GM23338 (cell line): ENCODE data around the gene EXOSC7. TPM values are rescaled to one million over a fixed set of nuclear protein-coding genes. Genes with fewer than 3 reads are reported as not detected.

Source experiments
- ATAC-seq: fragments of 200-7000 bp; cut with Tn5 transposase; 3 replicates; pipeline ENCODE4 v1.9.1; 2020
- DNase-seq: peaks from one replicate; pipeline ENCODE4 v3.0.0-alpha.2; 2015; ENCODE audit warnings: low spot score
- H2AFZ ChIP-seq: fragments of 200-600 bp; sonication (generic); 2 replicates; pipeline ENCODE4 v1.8.0; 2016; ENCODE audit warnings: antibody characterized with exemption, mild to moderate bottlenecking, moderate library complexity
- H3F3A ChIP-seq: fragments of 200-600 bp; sonication (generic); replicated peaks from 2 replicates; pipeline ENCODE4 v1.8.0; 2017; ENCODE audit warnings: antibody characterized with exemption, mixed run types, low read depth
- H3K27ac ChIP-seq: fragments of 200-600 bp; sonication (generic); 2 replicates; pipeline ENCODE4 v1.6.1; 2016; ENCODE audit warnings: low read depth
- H3K27me3 ChIP-seq: fragments of 200-600 bp; sonication (generic); 2 replicates; pipeline ENCODE4 v1.8.0; 2016; ENCODE audit warnings: mild to moderate bottlenecking, mixed run types, moderate library complexity; ENCODE audit not compliant: insufficient read depth
- H3K36me3 ChIP-seq: fragments of 200-600 bp; sonication (generic); 2 replicates; pipeline ENCODE4 v1.8.0; 2016; ENCODE audit warnings: mild to moderate bottlenecking; ENCODE audit not compliant: insufficient read depth
- H3K4me1 ChIP-seq: fragments of 200-600 bp; sonication (generic); 2 replicates; pipeline ENCODE4 v1.8.0; 2016; ENCODE audit warnings: mild to moderate bottlenecking, moderate library complexity; ENCODE audit not compliant: insufficient read depth
- H3K4me2 ChIP-seq: fragments of 200-600 bp; sonication (generic); 2 replicates; pipeline ENCODE4 v1.7.1; 2017; ENCODE audit warnings: mixed run types
- H3K4me3 ChIP-seq: fragments of 200-600 bp; sonication (generic); 2 replicates; pipeline ENCODE4 v1.6.1; 2016; ENCODE audit warnings: mixed run types
- H3K79me2 ChIP-seq: fragments of 200-600 bp; sonication (generic); replicated peaks from 2 replicates; pipeline ENCODE4 v1.8.0; 2017; ENCODE audit warnings: mild to moderate bottlenecking; ENCODE audit not compliant: insufficient read depth
- H3K9me2 ChIP-seq: fragments of 200-600 bp; sonication (generic); 2 replicates; pipeline ENCODE4 v1.8.0; 2017; ENCODE audit not compliant: insufficient read depth
- H4K20me1 ChIP-seq: fragments of 200-600 bp; sonication (generic); replicated peaks from 2 replicates; pipeline ENCODE4 v1.8.0; 2017; ENCODE audit warnings: mild to moderate bottlenecking; ENCODE audit not compliant: insufficient read depth
- H3K27ac Mint-ChIP-seq: 2 replicates; pipeline ENCODE4 v1.8.0; 2020; ENCODE audit warnings: inconsistent platforms, mild to moderate bottlenecking, moderate library complexity, mixed read lengths
- H3K27me3 Mint-ChIP-seq: 3 replicates; pipeline ENCODE4 v1.8.0; 2022; ENCODE audit warnings: low read depth, mild to moderate bottlenecking, moderate library complexity, mixed read lengths, inconsistent platforms; ENCODE audit not compliant: insufficient read depth, poor library complexity
- H3K36me3 Mint-ChIP-seq: 3 replicates; pipeline ENCODE4 v1.8.0; 2021; ENCODE audit warnings: low read depth, mild to moderate bottlenecking, inconsistent platforms, moderate library complexity, mixed read lengths
- H3K4me1 Mint-ChIP-seq: 3 replicates; pipeline ENCODE4 v1.8.0; 2020; ENCODE audit warnings: mild to moderate bottlenecking, inconsistent platforms, mixed read lengths
- H3K4me3 Mint-ChIP-seq: 3 replicates; pipeline ENCODE4 v1.8.0; 2021; ENCODE audit warnings: moderate library complexity, mild to moderate bottlenecking, inconsistent platforms, mixed read lengths
- H3K9me3 Mint-ChIP-seq: 3 replicates; pipeline ENCODE4 v1.8.0; 2020; ENCODE audit warnings: moderate library complexity, mild to moderate bottlenecking, inconsistent platforms, mixed read lengths
- CREB1 ChIP-seq: fragments of 250-450 bp; sonication (Bioruptor Pico); IDR thresholded peaks from 2 replicates; pipeline ENCODE4 v1.5.0; 2020; ENCODE audit warnings: low read depth, mild to moderate bottlenecking, moderate library complexity
- EZH2 ChIP-seq: fragments of 200-600 bp; sonication (generic); IDR thresholded peaks from one replicate; pipeline ENCODE4 v1.8.0; 2017; ENCODE audit warnings: antibody characterized with exemption, mild to moderate bottlenecking, low read depth; ENCODE audit not compliant: unreplicated experiment
- EZH2phosphoT487 ChIP-seq: fragments of 200-600 bp; sonication (generic); IDR thresholded peaks from one replicate; pipeline ENCODE4 v1.8.1; 2018; ENCODE audit warnings: antibody characterized with exemption; ENCODE audit not compliant: unreplicated experiment
- JUNB ChIP-seq: IDR thresholded peaks from one replicate; pipeline ENCODE4 v1.6.1; 2016; ENCODE audit warnings: antibody characterized with exemption; ENCODE audit not compliant: unreplicated experiment
- NANOG ChIP-seq: IDR thresholded peaks from 2 replicates; pipeline ENCODE4 v1.6.1; 2016; ENCODE audit warnings: antibody characterized with exemption, borderline replicate concordance
- POLR2AphosphoS5 ChIP-seq: IDR thresholded peaks from 2 replicates; pipeline ENCODE4 v1.6.1; 2016; ENCODE audit warnings: antibody characterized with exemption, low read depth
- REST ChIP-seq: IDR thresholded peaks from one replicate; pipeline ENCODE4 v1.6.1; 2018; ENCODE audit warnings: antibody characterized with exemption; ENCODE audit not compliant: unreplicated experiment
- STAT1 ChIP-seq: IDR thresholded peaks from one replicate; pipeline ENCODE4 v1.6.1; 2016; ENCODE audit warnings: antibody characterized with exemption; ENCODE audit not compliant: unreplicated experiment
- ZNF114 ChIP-seq: fragments of 250-450 bp; sonication (Bioruptor Pico); IDR thresholded peaks from 2 replicates; pipeline ENCODE4 v1.5.0; 2020; ENCODE audit warnings: mild to moderate bottlenecking, moderate library complexity
- ZNF331 ChIP-seq: fragments of 250-450 bp; sonication (Bioruptor Pico); IDR thresholded peaks from 2 replicates; pipeline ENCODE4 v1.5.0; 2020; ENCODE audit warnings: low read depth, mild to moderate bottlenecking, moderate library complexity
- polyA plus RNA-seq: library from polyadenylated mRNA; unstranded; fragments of >200 nt; fragmentation: Nextera tagmentation; extraction: Ambion mirVana; gene quantifications from 2 replicates; pipeline ENCODE4 v1.2.1, GENCODE V29; 2016
- total RNA-seq: library from RNA; depleted of rRNA; stranded (reverse); fragments of >200 nt; shearing (Covaris generic); gene quantifications from 2 replicates; pipeline ENCODE4 v1.2.3, GENCODE V29; 2014
- TF ChIP-seq, protein P1 (sequence below): IDR thresholded peaks from 2 replicates; pipeline ENCODE4 v1.6.1; 2016; ENCODE audit warnings: antibody characterized with exemption

EXOSC7 gene
- total and polyA plus RNA-seq, 2 experiments from 2014 or later = 84.8 to 120 TPM

- H3K4me1 Mint-ChIP-seq = no peaks in the 10 kb centered on the region; the same call in 2 of the 3 replicates
- H3K36me3 Mint-ChIP-seq = peaks cover 30% of the 10 kb centered on the region
- H3K4me3 Mint-ChIP-seq = no peak overlapping the region
- no peaks in the 10 kb centered on the region; the same call in 1 of the 2 replicates for H4K20me1 ChIP-seq
- TF ChIP-seq ZNF331 (CRISPR knock-in tag) (no peak), ZNF114 (CRISPR knock-in tag) (no peak), JUNB (no peak), EZH2 (no peak), CREB1 (CRISPR knock-in tag) (no peak), REST (no peak), EZH2phosphoT487 (no peak), NANOG (no peak)
- H3K79me2 ChIP-seq = no peaks in the 10 kb centered on the region
- H3K27me3 Mint-ChIP-seq = peaks cover 8% of the 10 kb centered on the region
- H3K27me3 ChIP-seq = no peaks in the 10 kb centered on the region
- no peak overlapping the region for H3K27ac Mint-ChIP-seq
- no peaks in the 10 kb centered on the region for H3K4me1 ChIP-seq
- H3F3A ChIP-seq = no peaks in the 10 kb centered on the region
- no peak for DNase-seq
- ATAC-seq = peak; percentile 34; the same call in 1 of the 3 replicates
- H3K4me2 ChIP-seq = no peak overlapping the region
- peaks cover 3% of the 10 kb centered on the region for H3K36me3 ChIP-seq
- no peaks in the 10 kb centered on the region for H3K9me3 Mint-ChIP-seq
- H2AFZ ChIP-seq = no peak overlapping the region
- no peak overlapping the region for H3K27ac ChIP-seq
- no peak overlapping the region for H3K4me3 ChIP-seq
- no peaks in the 10 kb centered on the region for H3K9me2 ChIP-seq
These were observed 48.7 kb upstream of the EXOSC7 start for GRCh38 chr3:44927371-44927770.

- peaks cover 48% of the 10 kb centered on the region for H3K36me3 Mint-ChIP-seq
- no peak overlapping the region for H3K4me3 Mint-ChIP-seq
- Histone ChIP-seq H3K4me3 (no peak overlapping the region), H3K4me1 (no peaks in the 10 kb centered on the region), H3K27ac (no peak overlapping the region), H3K79me2 (no peaks in the 10 kb centered on the region), H3K9me2 (no peaks in the 10 kb centered on the region), H3K27me3 (no peaks in the 10 kb centered on the region), H2AFZ (no peak overlapping the region), H3K36me3 (peaks cover 11% of the 10 kb centered on the region; the same call in 1 of the 2 replicates), H3K4me2 (no peak overlapping the region), H3F3A (no peaks in the 10 kb centered on the region), H4K20me1 (no peaks in the 10 kb centered on the region)
- no peak overlapping the region for H3K27ac Mint-ChIP-seq
- DNase-seq (no peak), ATAC-seq (no peak)
- no peaks in the 10 kb centered on the region for H3K9me3 Mint-ChIP-seq
- peaks cover 15% of the 10 kb centered on the region for H3K4me1 Mint-ChIP-seq
- H3K27me3 Mint-ChIP-seq = peaks cover 8% of the 10 kb centered on the region
- no peak for TF ChIP-seq STAT1
- no peak for TF ChIP-seq JUNB
- TF ChIP-seq ZNF331 (CRISPR knock-in tag) = no peak
- TF ChIP-seq ZNF114 (CRISPR knock-in tag) = no peak
- no peak for TF ChIP-seq CREB1 (CRISPR knock-in tag)
- TF ChIP-seq REST = no peak
- no peak for TF ChIP-seq EZH2phosphoT487
- no peak for TF ChIP-seq POLR2AphosphoS5
- TF ChIP-seq, protein P1, sequence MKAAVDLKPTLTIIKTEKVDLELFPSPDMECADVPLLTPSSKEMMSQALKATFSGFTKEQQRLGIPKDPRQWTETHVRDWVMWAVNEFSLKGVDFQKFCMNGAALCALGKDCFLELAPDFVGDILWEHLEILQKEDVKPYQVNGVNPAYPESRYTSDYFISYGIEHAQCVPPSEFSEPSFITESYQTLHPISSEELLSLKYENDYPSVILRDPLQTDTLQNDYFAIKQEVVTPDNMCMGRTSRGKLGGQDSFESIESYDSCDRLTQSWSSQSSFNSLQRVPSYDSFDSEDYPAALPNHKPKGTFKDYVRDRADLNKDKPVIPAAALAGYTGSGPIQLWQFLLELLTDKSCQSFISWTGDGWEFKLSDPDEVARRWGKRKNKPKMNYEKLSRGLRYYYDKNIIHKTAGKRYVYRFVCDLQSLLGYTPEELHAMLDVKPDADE = no peak
These were observed 46.3 kb upstream of the EXOSC7 start for GRCh38 chr3:44929782-44930181.
